Tibial nerve (tissue), 4 donors: ENCODE data around the gene RAB3GAP2. TPM values are rescaled to one million over a fixed set of nuclear protein-coding genes. Genes with fewer than 3 reads are reported as not detected.
A peak's percentile ranks its signal among the peaks of the same experiment; 100 is the strongest.
"Not testable (repeated sequence)": the region's sequence is repeated elsewhere in the genome, so short reads cannot be mapped to it uniquely, and the experiment has no call there.

Experiments
- DNase-seq, 2 donors: peaks; one replicate each; pipeline ENCODE4 v3.0.0-alpha.2; 2019; ENCODE audit warnings: low spot score in 2 of 2
- H3K27ac ChIP-seq, 4 donors: fragments of 200-600 bp; sonication (generic) in 3 of 4; one replicate each; pipeline ENCODE4 v1.5.1; 2017 to 2019; ENCODE audit warnings: mild to moderate bottlenecking in 1 of 4
- H3K27me3 ChIP-seq, 2 donors: fragments of 200-600 bp; sonication (generic) in 1 of 2; one replicate each; pipeline versions ENCODE4 v1.5.1 to v1.6.0; 2017 to 2019
- H3K36me3 ChIP-seq, 3 donors: fragments of 200-600 bp; sonication (generic); one replicate each; pipeline ENCODE4 v1.5.1; 2018 to 2019
- H3K4me1 ChIP-seq, 4 donors: fragments of 200-600 bp; sonication (generic) in 3 of 4; one replicate each; pipeline ENCODE4 v1.5.1; 2017 to 2019
- H3K4me3 ChIP-seq, 4 donors: fragments of 200-600 bp; sonication (generic) in 3 of 4; one replicate each; pipeline ENCODE4 v1.5.1; 2017 to 2019; ENCODE audit warnings: mild to moderate bottlenecking in 1 of 4, moderate library complexity in 1 of 4
- H3K9me3 ChIP-seq, 4 donors: fragments of 200-600 bp; sonication (generic) in 3 of 4; one replicate each; pipeline ENCODE4 v1.5.1; 2017 to 2019
- CTCF ChIP-seq, 5 experiments: fragments of 200-600 bp in 3 of 5; fragments of 450-650 bp in 2 of 5; sonication (generic) in 3 of 5; IDR thresholded peaks; one replicate each; pipeline ENCODE4 v1.5.1; 2016 to 2019; ENCODE audit warnings: antibody characterized with exemption in 5 of 5, mild to moderate bottlenecking in 3 of 5, moderate library complexity in 2 of 5
- EP300 ChIP-seq, 2 donors: sonication (generic); formaldehyde crosslinking; IDR thresholded peaks; one replicate each; pipeline ENCODE4 v1.6.1; 2017; ENCODE audit warnings: antibody characterized with exemption in 2 of 2, mild to moderate bottlenecking in 1 of 2
- POLR2A ChIP-seq, 2 donors: fragments of 450-650 bp; IDR thresholded peaks; one replicate each; pipeline ENCODE4 v1.6.1; 2017; ENCODE audit warnings: antibody characterized with exemption in 2 of 2, mild to moderate bottlenecking in 2 of 2, moderate library complexity in 2 of 2
- WGBS, 2 donors: methylation state at CpG; one replicate each; pipeline ENCODE4 v1.1.5; 2018; 5-methylcytosine and 5-hydroxymethylcytosine counted together
- total RNA-seq, 4 donors: library from RNA; depleted of rRNA; stranded (reverse); fragments of >200 nt; gene quantifications; one replicate each; pipeline ENCODE4 v1.1.0, GENCODE V29; 2016

Gene RAB3GAP2
- total RNA-seq, 4 donors from 2014 or later = 30.6 to 36.8 (median 31.2) TPM

- 57 to 65% methylated on average over 4 of the region's 4 CpGs for WGBS, 2 donors
- Histone ChIP-seq H3K36me3 (no peaks in the 10 kb centered on the region), H3K4me3 (no peak overlapping the region), H3K4me1 (no peaks in the 10 kb centered on the region), H3K27ac (no peak overlapping the region), H3K27me3 (no peaks in the 10 kb centered on the region), H3K9me3 (no peaks in the 10 kb centered on the region)
- no peak for DNase-seq
- TF ChIP-seq EP300 (IDR thresholded peaks at IDR 0.05) = no peak
- no peak for TF ChIP-seq CTCF (IDR thresholded peaks at IDR 0.05)
- no peak for TF ChIP-seq POLR2A (IDR thresholded peaks at IDR 0.05)
Measured at GRCh38 chr1:220317161-220317560, 44.9 kb upstream of the RAB3GAP2 start.

- Histone ChIP-seq H3K4me3 (no peak overlapping the region), H3K4me1 (no peaks in the 10 kb centered on the region), H3K27ac (peak overlapping the region in 2 of 4 donors; percentile 21 to 28), H3K9me3 (no peaks in the 10 kb centered on the region), H3K27me3 (no peaks in the 10 kb centered on the region), H3K36me3 (no peaks in the 10 kb centered on the region)
- TF ChIP-seq POLR2A (IDR thresholded peaks at IDR 0.05) (no peak), CTCF (IDR thresholded peaks at IDR 0.05) (no peak), EP300 (IDR thresholded peaks at IDR 0.05) (no peak)
- DNase-seq = no peak
- WGBS, 2 donors = 89 to 93% methylated on average over 3 of the region's 3 CpGs
Measured at GRCh38 chr1:220316305-220316704, 44.1 kb upstream of the RAB3GAP2 start.

GRCh38 chr1:220315070-220315839 is 43.0 kb upstream of the RAB3GAP2 start:
- Histone ChIP-seq H3K27me3 (no peaks in the 10 kb centered on the region), H3K9me3 (no peaks in the 10 kb centered on the region), H3K4me1 (no peaks in the 10 kb centered on the region), H3K27ac (peak overlapping the region in 1 of 4 donors; percentile 62), H3K4me3 (no peak overlapping the region), H3K36me3 (no peaks in the 10 kb centered on the region)
- no peak for TF ChIP-seq POLR2A (IDR thresholded peaks at IDR 0.05)
- peak in 1 of 2 donors; percentile 67 for TF ChIP-seq EP300 (IDR thresholded peaks at IDR 0.05)
- peak in 1 of 2 donors; percentile 48 for DNase-seq
- 74 to 75% methylated on average over 4 of the region's 4 CpGs for WGBS, 2 donors

GRCh38 chr1:220313576-220313975 is 41.3 kb upstream of the RAB3GAP2 start:
- no peaks in the 10 kb centered on the region for H3K27me3 ChIP-seq
- 52% methylated on average over 1 of the region's 1 CpG for WGBS, 2 donors
- H3K27ac ChIP-seq = no peak overlapping the region
- H3K4me1 ChIP-seq = no peaks in the 10 kb centered on the region
- H3K4me3 ChIP-seq = no peak overlapping the region
- TF ChIP-seq POLR2A (IDR thresholded peaks at IDR 0.05) (no peak), EP300 (IDR thresholded peaks at IDR 0.05) (no peak), CTCF (IDR thresholded peaks at IDR 0.05) (no peak)
- no peaks in the 10 kb centered on the region for H3K36me3 ChIP-seq
- no peak for DNase-seq
- no peaks in the 10 kb centered on the region for H3K9me3 ChIP-seq

- not testable (repeated sequence) for H3K4me3 ChIP-seq, H3K36me3 ChIP-seq, H3K4me1 ChIP-seq, H3K27ac ChIP-seq, H3K9me3 ChIP-seq, H3K27me3 ChIP-seq, DNase-seq
- 84 to 88% methylated on average over 4 of the region's 4 CpGs for WGBS, 2 donors
Measured at GRCh38 chr1:220310147-220310546, 37.9 kb upstream of the RAB3GAP2 start.

GRCh38 chr1:220307607-220308006 is 35.4 kb upstream of the RAB3GAP2 start:
- Histone ChIP-seq H3K4me1 (no peaks in the 10 kb centered on the region), H3K4me3 (no peak overlapping the region), H3K27ac (no peak overlapping the region), H3K36me3 (no peaks in the 10 kb centered on the region), H3K9me3 (peaks cover 0 to 6% (median 0%) of the 10 kb centered on the region in 4 donors), H3K27me3 (no peaks in the 10 kb centered on the region)
- 77 to 84% methylated on average over 3 of the region's 3 CpGs for WGBS, 2 donors
- TF ChIP-seq POLR2A (IDR thresholded peaks at IDR 0.05) = no peak
- TF ChIP-seq CTCF (IDR thresholded peaks at IDR 0.05) = no peak
- TF ChIP-seq EP300 (IDR thresholded peaks at IDR 0.05) = no peak
- DNase-seq = no peak
